ENCODE results near the gene TMEM114.

TMEM114 gene

GRCh38 chr16:8627456-8627855 is 37.1 kb upstream of the TMEM114 start:
- Histone ChIP-seq H4K20me1 (peaks cover 87% of the 10 kb centered on the region), H3K27ac (peak overlapping the region; percentile 66), H3K9me3 (no peaks in the 10 kb centered on the region), H3K9ac (peak overlapping the region; percentile 66), H3K27me3 (no peaks in the 10 kb centered on the region), H3K4me2 (peak overlapping the region; percentile 79), H3K36me3 (peaks cover 90% of the 10 kb centered on the region), H3K4me1 (peaks cover 99% of the 10 kb centered on the region), H3K4me3 (peak overlapping the region; percentile 43; the same call in 1 of the 2 replicates)
- no peak for TF ChIP-seq Cebpa-rat (IDR thresholded peaks at IDR 0.05)

- peak overlapping the region; percentile 43 for H3K4me3 ChIP-seq
- peaks cover 85% of the 10 kb centered on the region for H3K36me3 ChIP-seq
- no peak for TF ChIP-seq Cebpa-rat (IDR thresholded peaks at IDR 0.05)
- H3K4me1 ChIP-seq = peaks cover 96% of the 10 kb centered on the region
- H3K4me2 ChIP-seq = peak overlapping the region; percentile 79
- peaks cover 87% of the 10 kb centered on the region for H4K20me1 ChIP-seq
- no peaks in the 10 kb centered on the region for H3K9me3 ChIP-seq
- H3K9ac ChIP-seq = peak overlapping the region; percentile 66; the same call in 1 of the 2 replicates
- peak overlapping the region; percentile 66 for H3K27ac ChIP-seq
- no peaks in the 10 kb centered on the region for H3K27me3 ChIP-seq
Measured at GRCh38 chr16:8626946-8627345, 36.6 kb upstream of the TMEM114 start.

- H3K9ac ChIP-seq = no peak overlapping the region; the same call in 1 of the 2 replicates
- peak; percentile 30; the same call in 1 of the 2 replicates for TF ChIP-seq Cebpa-rat (IDR thresholded peaks at IDR 0.05)
- peak overlapping the region; percentile 66; the same call in 1 of the 2 replicates for H3K27ac ChIP-seq
- H3K27me3 ChIP-seq = no peaks in the 10 kb centered on the region
- H3K4me3 ChIP-seq = no peak overlapping the region
- peak overlapping the region; percentile 79 for H3K4me2 ChIP-seq
- peaks cover 71% of the 10 kb centered on the region for H3K36me3 ChIP-seq
- H3K4me1 ChIP-seq = peaks cover 90% of the 10 kb centered on the region
- peaks cover 74% of the 10 kb centered on the region for H4K20me1 ChIP-seq
- no peaks in the 10 kb centered on the region for H3K9me3 ChIP-seq
Measured at GRCh38 chr16:8625491-8626087, 35.3 kb upstream of the TMEM114 start.

DNA sequence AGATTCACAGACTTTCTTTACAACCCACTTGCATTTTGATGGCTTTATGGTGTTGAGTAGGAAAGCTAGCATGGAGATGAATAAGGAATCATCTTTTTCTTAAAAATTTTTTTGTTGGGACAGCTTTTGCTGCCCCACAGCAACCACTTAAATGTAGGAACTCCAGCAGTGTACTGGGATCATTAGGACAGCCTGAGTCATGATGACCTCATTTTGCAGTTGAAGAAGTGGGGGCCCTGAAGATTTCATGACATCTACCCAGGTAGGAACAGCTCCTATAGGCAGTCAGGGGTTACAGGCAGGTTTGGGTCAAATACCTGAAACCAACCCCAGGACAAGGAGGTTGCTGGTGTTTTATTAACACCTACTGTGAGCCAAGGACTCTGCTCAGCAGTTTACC is 33.3 kb upstream of the TMEM114 start:
- no peaks in the 10 kb centered on the region for H3K27me3 ChIP-seq
- peaks cover 52% of the 10 kb centered on the region for H3K36me3 ChIP-seq
- no peak overlapping the region for H3K27ac ChIP-seq
- peak overlapping the region; percentile 22; the same call in 1 of the 2 replicates for H3K9ac ChIP-seq
- H4K20me1 ChIP-seq = peaks cover 64% of the 10 kb centered on the region
- TF ChIP-seq Cebpa-rat (IDR thresholded peaks at IDR 0.05) = no peak
- H3K4me1 ChIP-seq = peaks cover 90% of the 10 kb centered on the region
- no peak overlapping the region for H3K4me3 ChIP-seq
- H3K4me2 ChIP-seq = peak overlapping the region; percentile 93
- H3K9me3 ChIP-seq = no peaks in the 10 kb centered on the region

DNA sequence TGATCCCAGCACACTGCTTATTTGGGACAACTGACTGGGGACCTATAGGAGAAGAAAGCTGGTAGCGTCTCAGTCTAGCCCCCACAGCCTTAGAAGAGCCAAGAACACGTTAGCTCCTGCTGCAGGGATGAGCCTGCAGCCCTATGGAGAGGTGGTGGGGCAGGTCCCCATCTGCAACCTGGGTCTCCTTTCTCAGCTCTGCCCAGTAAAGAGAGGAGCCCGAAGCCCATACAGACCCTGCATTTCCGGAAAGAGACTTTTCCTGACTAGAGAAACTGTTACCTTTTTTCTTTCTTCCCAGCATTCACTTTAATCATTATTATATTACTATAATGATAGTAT is 32.0 kb upstream of the TMEM114 start:
- Histone ChIP-seq H3K36me3 (peaks cover 38% of the 10 kb centered on the region), H3K4me1 (peaks cover 90% of the 10 kb centered on the region), H3K9ac (peak overlapping the region; percentile 99), H3K4me3 (peak overlapping the region; percentile 98), H3K4me2 (peak overlapping the region; percentile 93), H3K27me3 (no peaks in the 10 kb centered on the region), H3K27ac (peak overlapping the region; percentile 98), H3K9me3 (no peaks in the 10 kb centered on the region), H4K20me1 (peaks cover 54% of the 10 kb centered on the region)
- TF ChIP-seq Cebpa-rat (IDR thresholded peaks at IDR 0.05) = no peak

- peak within 1 kb of the TSS; percentile 99 for H3K9ac ChIP-seq
- no peaks in the 10 kb centered on the region for H3K27me3 ChIP-seq
- H4K20me1 ChIP-seq = peaks cover 48% of the 10 kb centered on the region
- H3K9me3 ChIP-seq = no peaks in the 10 kb centered on the region
- peak within 1 kb of the TSS; percentile 98 for H3K4me3 ChIP-seq
- peaks cover 33% of the 10 kb centered on the region for H3K36me3 ChIP-seq
- peaks cover 89% of the 10 kb centered on the region for H3K4me1 ChIP-seq
- H3K27ac ChIP-seq = peak within 1 kb of the TSS; percentile 98
- TF ChIP-seq Cebpa-rat (IDR thresholded peaks at IDR 0.05) = no peak
- peak within 1 kb of the TSS; percentile 93 for H3K4me2 ChIP-seq
Measured at GRCh38 chr16:8621572-8622314, 31.4 kb upstream of the TMEM114 start, which contains the start of gene METTL22. Gene METTL22 (plus strand): TSS chr16:8621698. CDS start chr16:8625666, 3,968 bp downstream.

GRCh38 chr16:8621222-8621571 is 30.9 kb upstream of the TMEM114 start:
- no peaks in the 10 kb centered on the region for H3K9me3 ChIP-seq
- TF ChIP-seq Cebpa-rat (IDR thresholded peaks at IDR 0.05) = no peak

DNA sequence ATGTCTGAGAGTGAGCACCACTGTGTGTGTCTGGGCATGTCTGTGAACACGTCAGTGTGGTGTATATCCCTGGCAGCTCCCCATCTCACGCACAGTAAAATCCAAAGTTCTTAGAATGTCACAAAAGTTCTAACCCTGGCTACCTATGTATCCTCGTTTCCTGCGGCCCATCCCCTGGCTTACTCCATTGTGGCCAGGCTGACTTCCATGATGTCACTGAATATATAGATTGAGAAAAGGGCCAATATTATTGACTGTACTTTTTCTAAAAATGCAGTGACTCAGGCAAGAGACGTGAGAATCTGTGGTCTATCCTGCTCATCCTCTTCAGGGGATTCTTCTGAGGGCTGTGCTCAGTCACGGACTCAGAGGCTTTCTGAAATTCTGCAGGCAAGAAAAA is 30.2 kb upstream of the TMEM114 start:
- Histone ChIP-seq H4K20me1 (peaks cover 36% of the 10 kb centered on the region), H3K4me1 (peaks cover 89% of the 10 kb centered on the region), H3K4me2 (peak overlapping the region; percentile 93), H3K4me3 (peak overlapping the region; percentile 98; the same call in 1 of the 2 replicates), H3K9ac (peak overlapping the region; percentile 39; the same call in 1 of the 2 replicates), H3K36me3 (peaks cover 21% of the 10 kb centered on the region), H3K27me3 (no peaks in the 10 kb centered on the region), H3K27ac (peak overlapping the region; percentile 98), H3K9me3 (no peaks in the 10 kb centered on the region)
- TF ChIP-seq Cebpa-rat (IDR thresholded peaks at IDR 0.05) = no peak

More at GRCh38 chr16:8621222-8621571, 30.9 kb upstream of the TMEM114 start:
- H3K36me3 ChIP-seq = peaks cover 27% of the 10 kb centered on the region
- H3K27ac ChIP-seq = peak overlapping the region; percentile 98
- H4K20me1 ChIP-seq = peaks cover 43% of the 10 kb centered on the region
- H3K4me2 ChIP-seq = peak overlapping the region; percentile 93
- H3K27me3 ChIP-seq = no peaks in the 10 kb centered on the region
- H3K4me3 ChIP-seq = peak overlapping the region; percentile 98
- H3K9ac ChIP-seq = peak overlapping the region; percentile 99; the same call in 1 of the 2 replicates
- H3K4me1 ChIP-seq = peaks cover 89% of the 10 kb centered on the region

DNA sequence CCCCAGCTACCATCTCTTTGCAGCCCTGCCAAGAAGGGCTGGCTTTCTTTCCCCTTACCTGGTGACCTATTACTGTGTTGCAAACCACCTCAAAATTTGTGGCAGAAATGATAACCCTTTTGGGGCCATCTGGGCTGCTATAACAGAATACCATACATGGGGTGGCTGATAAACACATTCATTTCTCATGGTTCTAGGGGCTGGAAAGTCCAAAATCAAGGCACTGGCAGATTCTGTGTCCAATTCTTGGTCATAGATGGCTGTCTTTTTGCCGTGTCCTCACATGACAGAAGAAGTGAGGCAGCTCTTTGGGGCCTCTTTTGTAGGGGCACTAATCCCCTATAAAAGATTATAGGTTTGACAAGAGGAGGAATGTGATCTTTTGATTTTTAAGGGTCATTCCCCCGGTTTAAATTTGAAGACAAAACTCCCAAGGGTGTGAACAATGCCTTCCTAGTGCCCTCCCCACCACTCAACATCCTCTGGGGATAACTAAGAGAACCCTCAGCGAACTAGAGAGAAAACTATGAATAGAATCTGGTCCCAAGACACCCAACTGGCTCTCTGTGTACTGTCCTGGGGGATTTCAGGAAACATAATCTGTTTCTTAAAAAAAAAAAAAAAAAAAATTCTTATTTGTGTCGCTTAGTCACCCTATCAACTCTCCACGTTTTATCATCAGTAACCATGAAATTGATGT is 29.5 kb upstream of the TMEM114 start:
- Histone ChIP-seq H3K4me3 (peak overlapping the region; percentile 98; the same call in 1 of the 2 replicates), H3K27ac (peak overlapping the region; percentile 98), H4K20me1 (peaks cover 29% of the 10 kb centered on the region), H3K4me1 (peaks cover 83% of the 10 kb centered on the region), H3K9ac (peak overlapping the region; percentile 39), H3K4me2 (peak overlapping the region; percentile 93), H3K27me3 (no peaks in the 10 kb centered on the region), H3K36me3 (peaks cover 13% of the 10 kb centered on the region), H3K9me3 (no peaks in the 10 kb centered on the region)
- TF ChIP-seq Cebpa-rat (IDR thresholded peaks at IDR 0.05) = no peak

Data from BLaER1 (cell line).